ENCODE measurements around the gene MLH3. TPM values are rescaled to one million over a fixed set of nuclear protein-coding genes. Genes with fewer than 3 reads are reported as not detected.
A peak's percentile ranks its signal among the peaks of the same experiment; 100 is the strongest.

MLH3 gene
- total and polyA plus RNA-seq, 2 donors (not counting 3 experiments of a cell fraction or from before 2014, with no cell fraction given), result 4.8 to 16.5 TPM

DNA sequence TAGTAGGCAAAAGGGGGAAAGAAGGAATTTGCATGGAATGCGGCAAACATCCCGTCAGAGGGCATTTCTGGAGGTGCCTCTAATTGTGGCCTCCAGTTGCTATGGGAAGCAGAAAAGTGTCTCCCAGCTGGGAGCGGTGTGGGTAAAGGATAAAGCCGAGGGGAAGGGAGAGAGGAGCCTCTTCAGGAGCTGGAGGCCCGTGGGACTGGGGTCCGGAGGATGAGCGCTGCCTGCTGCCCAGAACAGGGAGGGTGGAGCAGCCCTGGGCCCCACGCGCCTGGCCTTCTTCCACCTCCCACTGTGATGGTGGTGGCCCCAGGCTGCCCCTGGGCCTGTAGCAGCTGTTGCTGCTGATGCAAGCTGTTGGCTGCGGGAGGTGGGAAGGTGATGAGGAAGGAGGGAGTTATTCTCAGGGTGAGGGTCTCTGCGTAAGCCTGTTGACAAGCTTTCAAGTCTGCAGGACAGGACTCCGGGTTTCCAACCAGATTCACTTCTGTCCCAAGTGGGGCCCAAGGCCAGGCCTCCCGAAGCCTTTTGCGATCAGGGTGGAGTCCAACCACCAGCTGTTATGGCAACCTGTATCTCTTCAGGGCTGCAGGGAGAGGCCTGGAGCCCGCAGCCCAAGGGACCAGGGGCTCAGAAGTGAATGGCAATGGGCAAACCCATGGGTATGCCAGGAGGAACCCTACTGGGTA lies 76.8 kb downstream of the MLH3 start:
- H3K4me2 ChIP-seq (ENCODE audit: insufficient read depth, low read length), result no peak overlapping the region
- no peak overlapping the region for H2AFZ ChIP-seq (ENCODE audit: low read depth, low read length)
- no peaks in the 10 kb centered on the region for H4K20me1 ChIP-seq (replicated peaks; ENCODE audit: control insufficient read depth, extremely low read depth, insufficient read depth, low read length)
- BruUV-seq (replicated peaks), result no TSS peak
- peaks cover 25% of the 10 kb centered on the region for H3K4me1 ChIP-seq (ENCODE audit: control insufficient read depth, extremely low read depth, insufficient read depth, low read length)
- intact Hi-C loops (cut with micrococcal nuclease), result no loop called here
- DNase-seq (ENCODE audit: low read depth, low spot score), result no peak
- no peak overlapping the region for H3K4me3 ChIP-seq (replicated peaks in 1 of 3; ENCODE audit: insufficient read depth in 1 of 3, low read depth in 1 of 3, low read length in 3 of 3)
- dilution Hi-C loops (cut with MboI; ENCODE audit: extremely low pct_ligation_motif_present, low sequenced_read_pairs), result no loop called here
- H3K27me3 ChIP-seq (ENCODE audit: control insufficient read depth in 2 of 2, insufficient read depth in 2 of 2, low read length in 2 of 2), result no peaks in the 10 kb centered on the region
- ChIA-PET CTCF (interaction anchor here (3.4 kb wide), 1 partner anchor 10 kb away, joined by 15 read pairs; no protein-coding TSS in a partner anchor), POLR2A (no interaction called here)
- no peaks in the 10 kb centered on the region for H3K79me2 ChIP-seq (ENCODE audit: control insufficient read depth, insufficient read depth, low read length)
- no peak for TF ChIP-seq FOS (IDR thresholded peaks at IDR 0.05; ENCODE audit: borderline replicate concordance, insufficient read depth, low read length)
- no peak for FAIRE-seq
- H3K27ac ChIP-seq (ENCODE audit: insufficient read depth, low read depth, low read length), result no peak overlapping the region
- H3K36me3 ChIP-seq (ENCODE audit: control insufficient read depth in 2 of 2, extremely low read depth in 1 of 2, insufficient read depth in 2 of 2, low read length in 2 of 2), result no peaks in the 10 kb centered on the region
- no peaks in the 10 kb centered on the region for H3K9me3 ChIP-seq (replicated peaks; ENCODE audit: control insufficient read depth, insufficient read depth, low read length)
- H3K9ac ChIP-seq (replicated peaks; ENCODE audit: extremely low read depth, insufficient read depth, low read length), result no peak overlapping the region
- H3K9me1 ChIP-seq (replicated peaks; ENCODE audit: control insufficient read depth, extremely low read depth, insufficient read depth, low read length), result no peaks in the 10 kb centered on the region

DNA sequence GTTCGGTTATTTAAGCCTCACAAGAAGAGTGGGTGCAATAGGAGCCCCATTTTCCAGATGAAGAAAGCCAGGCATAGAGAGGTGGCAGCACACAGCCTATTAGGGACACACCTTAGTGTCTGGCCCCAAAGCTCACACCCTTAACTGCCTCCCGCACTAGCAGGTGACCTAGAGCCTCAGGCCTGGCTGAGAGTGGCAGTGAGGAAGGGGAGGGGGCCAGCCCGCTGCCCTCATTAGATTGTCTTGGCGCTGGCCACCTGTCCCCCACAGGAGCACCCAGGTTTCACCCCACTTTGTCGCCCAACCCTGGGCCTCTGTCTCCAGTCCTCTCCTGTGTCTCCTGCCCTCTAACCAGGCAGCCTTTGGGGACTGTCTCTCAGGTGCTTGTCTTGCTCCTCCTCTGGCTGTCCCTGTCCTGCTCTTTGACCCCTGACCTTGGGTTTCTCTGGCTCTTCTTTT lies 77.3 kb downstream of the MLH3 start:
- POLR2A ChIA-PET, result no interaction called here
- Histone ChIP-seq H3K9me3 (replicated peaks; ENCODE audit: control insufficient read depth, insufficient read depth, low read length) (no peaks in the 10 kb centered on the region), H3K36me3 (ENCODE audit: control insufficient read depth in 2 of 2, extremely low read depth in 1 of 2, insufficient read depth in 2 of 2, low read length in 2 of 2) (no peaks in the 10 kb centered on the region), H3K27me3 (ENCODE audit: control insufficient read depth in 2 of 2, insufficient read depth in 2 of 2, low read length in 2 of 2) (no peaks in the 10 kb centered on the region), H3K4me1 (ENCODE audit: control insufficient read depth, extremely low read depth, insufficient read depth, low read length) (peaks cover 23% of the 10 kb centered on the region), H4K20me1 (replicated peaks; ENCODE audit: control insufficient read depth, extremely low read depth, insufficient read depth, low read length) (no peaks in the 10 kb centered on the region), H3K79me2 (ENCODE audit: control insufficient read depth, insufficient read depth, low read length) (no peaks in the 10 kb centered on the region), H3K27ac (ENCODE audit: insufficient read depth, low read depth, low read length) (peak overlapping the region; percentile 40), H2AFZ (ENCODE audit: low read depth, low read length) (no peak overlapping the region), H3K4me2 (ENCODE audit: insufficient read depth, low read length) (no peak overlapping the region), H3K9me1 (replicated peaks; ENCODE audit: control insufficient read depth, extremely low read depth, insufficient read depth, low read length) (no peaks in the 10 kb centered on the region), H3K9ac (replicated peaks; ENCODE audit: extremely low read depth, insufficient read depth, low read length) (no peak overlapping the region), H3K4me3 (replicated peaks in 1 of 3; ENCODE audit: insufficient read depth in 1 of 3, low read depth in 1 of 3, low read length in 3 of 3) (no peak overlapping the region)
- FAIRE-seq (no peak), DNase-seq (ENCODE audit: low read depth, low spot score) (no peak)
- BruUV-seq (replicated peaks), result no TSS peak
- TF ChIP-seq GATA2 (IDR thresholded peaks at IDR 0.05; ENCODE audit: insufficient read depth, insufficient read length, low read depth, low read length), result no peak
- TF ChIP-seq EZH2 (IDR thresholded peaks at IDR 0.05; ENCODE audit: borderline replicate concordance, low read depth, low read length, severe bottlenecking), result no peak
- TF ChIP-seq, protein P1, sequence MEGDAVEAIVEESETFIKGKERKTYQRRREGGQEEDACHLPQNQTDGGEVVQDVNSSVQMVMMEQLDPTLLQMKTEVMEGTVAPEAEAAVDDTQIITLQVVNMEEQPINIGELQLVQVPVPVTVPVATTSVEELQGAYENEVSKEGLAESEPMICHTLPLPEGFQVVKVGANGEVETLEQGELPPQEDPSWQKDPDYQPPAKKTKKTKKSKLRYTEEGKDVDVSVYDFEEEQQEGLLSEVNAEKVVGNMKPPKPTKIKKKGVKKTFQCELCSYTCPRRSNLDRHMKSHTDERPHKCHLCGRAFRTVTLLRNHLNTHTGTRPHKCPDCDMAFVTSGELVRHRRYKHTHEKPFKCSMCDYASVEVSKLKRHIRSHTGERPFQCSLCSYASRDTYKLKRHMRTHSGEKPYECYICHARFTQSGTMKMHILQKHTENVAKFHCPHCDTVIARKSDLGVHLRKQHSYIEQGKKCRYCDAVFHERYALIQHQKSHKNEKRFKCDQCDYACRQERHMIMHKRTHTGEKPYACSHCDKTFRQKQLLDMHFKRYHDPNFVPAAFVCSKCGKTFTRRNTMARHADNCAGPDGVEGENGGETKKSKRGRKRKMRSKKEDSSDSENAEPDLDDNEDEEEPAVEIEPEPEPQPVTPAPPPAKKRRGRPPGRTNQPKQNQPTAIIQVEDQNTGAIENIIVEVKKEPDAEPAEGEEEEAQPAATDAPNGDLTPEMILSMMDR (IDR thresholded peaks at IDR 0.05; ENCODE audit: extremely low read depth in 1 of 2, insufficient read depth in 1 of 2, low read depth in 1 of 2, low read length in 2 of 2), result no peak
- no peak for TF ChIP-seq FOS (IDR thresholded peaks at IDR 0.05; ENCODE audit: borderline replicate concordance, insufficient read depth, low read length)
- TF ChIP-seq MYC (IDR thresholded peaks at IDR 0.05; ENCODE audit: low read depth, low read length), result no peak
- TF ChIP-seq POLR2A (IDR thresholded peaks at IDR 0.05; ENCODE audit: low read depth, low read length), result no peak
- no peak for TF ChIP-seq JUN (IDR thresholded peaks at IDR 0.05; ENCODE audit: borderline replicate concordance, insufficient read depth, insufficient read length, low read depth)
- no peak for TF ChIP-seq POLR2AphosphoS5 (IDR thresholded peaks at IDR 0.05; ENCODE audit: insufficient read depth, low read depth, low read length)
- TF ChIP-seq, protein P2, sequence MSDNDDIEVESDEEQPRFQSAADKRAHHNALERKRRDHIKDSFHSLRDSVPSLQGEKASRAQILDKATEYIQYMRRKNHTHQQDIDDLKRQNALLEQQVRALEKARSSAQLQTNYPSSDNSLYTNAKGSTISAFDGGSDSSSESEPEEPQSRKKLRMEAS (IDR thresholded peaks at IDR 0.05; ENCODE audit: insufficient read depth, insufficient read length), result no peak
- CTCF ChIA-PET, result interaction anchor here (0.8 to 3.4 kb wide), 5 partner anchors 9 to 114 kb away, joined by 3 to 15 read pairs (median 5); partner anchors contain the start of gene PGF
- dilution Hi-C loops (cut with MboI; ENCODE audit: extremely low pct_ligation_motif_present, low sequenced_read_pairs), result no loop called here
- intact Hi-C loops (cut with micrococcal nuclease), result loop anchor here (1.0 to 2.0 kb wide), 5 partner anchors 7 to 29 kb away; partner anchors contain the start of genes EIF2B2 and PGF

Measured in endothelial cell of umbilical vein (primary cell).